ENCODE results near the gene CRAT.

Gene CRAT

DNA sequence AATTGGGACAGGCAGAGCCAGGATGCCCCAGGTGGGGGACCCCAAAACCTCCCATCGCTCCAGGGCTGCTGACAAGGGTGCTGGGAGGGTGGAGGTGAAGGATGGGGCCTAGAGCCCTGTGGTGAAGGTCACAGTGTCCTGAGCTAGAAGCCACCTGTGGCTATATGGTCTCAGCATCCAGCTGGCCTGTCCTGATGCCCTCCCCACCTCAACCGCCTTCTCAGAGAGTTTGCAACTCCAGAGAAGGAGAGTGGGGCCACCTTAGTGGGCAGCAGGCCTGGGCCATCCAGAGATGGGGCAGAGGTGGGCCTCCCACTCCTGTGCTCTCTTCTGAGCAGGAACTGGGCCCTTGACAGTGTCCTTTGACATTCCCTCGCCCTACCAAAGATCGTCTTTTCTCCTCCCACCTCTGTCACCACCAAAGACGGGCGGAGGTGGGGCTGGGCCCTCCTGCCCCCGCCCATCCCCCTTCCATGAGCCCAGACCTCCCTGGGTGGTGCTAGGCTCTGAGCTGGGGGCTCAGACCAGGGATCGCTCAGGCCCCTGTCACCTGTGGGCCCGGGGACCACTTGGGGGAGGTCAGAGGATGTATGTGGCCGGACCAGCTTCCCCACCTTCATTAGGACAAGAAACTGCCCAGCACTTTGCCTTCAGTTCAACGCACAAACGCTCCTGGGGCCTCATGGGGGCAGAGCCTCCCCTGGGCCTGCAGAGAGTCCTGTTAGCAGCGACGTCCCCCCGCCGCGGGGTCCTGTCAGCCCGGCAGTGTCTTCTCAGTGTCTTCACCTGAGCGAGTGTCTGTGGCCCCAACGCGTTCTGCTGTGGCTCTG is 39.7 kb downstream of the CRAT start:
- DNase-seq (ENCODE audit: low read depth), result no peak
- no peak overlapping the region for H3K4me3 ChIP-seq (ENCODE audit: low read depth, low read length)
- TF ChIP-seq, protein P1, sequence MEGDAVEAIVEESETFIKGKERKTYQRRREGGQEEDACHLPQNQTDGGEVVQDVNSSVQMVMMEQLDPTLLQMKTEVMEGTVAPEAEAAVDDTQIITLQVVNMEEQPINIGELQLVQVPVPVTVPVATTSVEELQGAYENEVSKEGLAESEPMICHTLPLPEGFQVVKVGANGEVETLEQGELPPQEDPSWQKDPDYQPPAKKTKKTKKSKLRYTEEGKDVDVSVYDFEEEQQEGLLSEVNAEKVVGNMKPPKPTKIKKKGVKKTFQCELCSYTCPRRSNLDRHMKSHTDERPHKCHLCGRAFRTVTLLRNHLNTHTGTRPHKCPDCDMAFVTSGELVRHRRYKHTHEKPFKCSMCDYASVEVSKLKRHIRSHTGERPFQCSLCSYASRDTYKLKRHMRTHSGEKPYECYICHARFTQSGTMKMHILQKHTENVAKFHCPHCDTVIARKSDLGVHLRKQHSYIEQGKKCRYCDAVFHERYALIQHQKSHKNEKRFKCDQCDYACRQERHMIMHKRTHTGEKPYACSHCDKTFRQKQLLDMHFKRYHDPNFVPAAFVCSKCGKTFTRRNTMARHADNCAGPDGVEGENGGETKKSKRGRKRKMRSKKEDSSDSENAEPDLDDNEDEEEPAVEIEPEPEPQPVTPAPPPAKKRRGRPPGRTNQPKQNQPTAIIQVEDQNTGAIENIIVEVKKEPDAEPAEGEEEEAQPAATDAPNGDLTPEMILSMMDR (IDR thresholded peaks at IDR 0.05; ENCODE audit: insufficient read depth, low read depth, low read length, missing control alignments), result no peak

DNA sequence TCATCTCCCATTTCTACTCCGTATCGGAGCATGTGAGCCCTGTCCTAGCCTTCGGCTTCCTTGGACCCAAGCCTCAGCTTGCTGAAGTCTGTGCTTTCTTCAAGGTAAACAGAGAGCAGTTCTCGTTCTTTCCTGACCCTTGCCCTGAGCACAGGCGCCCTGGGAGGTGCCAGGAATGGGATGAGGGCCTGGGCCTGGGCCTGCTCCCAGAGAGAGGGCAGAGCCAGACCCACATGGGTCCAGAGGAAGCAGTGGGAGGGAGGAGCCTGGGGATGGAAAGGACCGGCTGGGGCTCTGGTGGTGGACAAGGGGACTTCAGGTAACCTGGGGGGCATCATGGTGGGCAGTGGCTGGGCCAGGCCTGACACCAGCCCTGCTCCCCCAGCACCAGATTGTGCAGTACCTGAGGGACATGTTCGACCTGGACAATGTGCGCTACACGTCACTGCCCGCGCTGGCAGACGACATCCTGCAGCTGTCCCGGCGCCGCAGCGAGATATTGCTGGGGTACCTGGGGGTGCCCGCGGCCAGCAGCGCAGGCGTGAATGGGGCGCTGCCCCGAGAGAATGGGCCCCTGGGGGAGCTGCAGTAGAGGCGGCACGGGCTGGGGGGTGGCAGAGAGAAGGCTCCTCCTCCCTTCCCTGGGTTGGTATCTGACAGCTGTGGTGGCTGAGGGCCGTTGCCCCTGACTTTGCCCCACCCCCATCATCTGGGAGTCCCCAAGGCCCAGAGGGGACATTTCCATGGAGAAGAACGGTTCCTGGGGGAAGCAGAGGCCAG is 40.5 kb downstream of the CRAT start:
- H3K4me3 ChIP-seq (ENCODE audit: low read depth, low read length), result no peak overlapping the region
- no peak for DNase-seq (ENCODE audit: low read depth)
- TF ChIP-seq, protein P1 (IDR thresholded peaks at IDR 0.05; ENCODE audit: insufficient read depth, low read depth, low read length, missing control alignments), result no peak

DNA sequence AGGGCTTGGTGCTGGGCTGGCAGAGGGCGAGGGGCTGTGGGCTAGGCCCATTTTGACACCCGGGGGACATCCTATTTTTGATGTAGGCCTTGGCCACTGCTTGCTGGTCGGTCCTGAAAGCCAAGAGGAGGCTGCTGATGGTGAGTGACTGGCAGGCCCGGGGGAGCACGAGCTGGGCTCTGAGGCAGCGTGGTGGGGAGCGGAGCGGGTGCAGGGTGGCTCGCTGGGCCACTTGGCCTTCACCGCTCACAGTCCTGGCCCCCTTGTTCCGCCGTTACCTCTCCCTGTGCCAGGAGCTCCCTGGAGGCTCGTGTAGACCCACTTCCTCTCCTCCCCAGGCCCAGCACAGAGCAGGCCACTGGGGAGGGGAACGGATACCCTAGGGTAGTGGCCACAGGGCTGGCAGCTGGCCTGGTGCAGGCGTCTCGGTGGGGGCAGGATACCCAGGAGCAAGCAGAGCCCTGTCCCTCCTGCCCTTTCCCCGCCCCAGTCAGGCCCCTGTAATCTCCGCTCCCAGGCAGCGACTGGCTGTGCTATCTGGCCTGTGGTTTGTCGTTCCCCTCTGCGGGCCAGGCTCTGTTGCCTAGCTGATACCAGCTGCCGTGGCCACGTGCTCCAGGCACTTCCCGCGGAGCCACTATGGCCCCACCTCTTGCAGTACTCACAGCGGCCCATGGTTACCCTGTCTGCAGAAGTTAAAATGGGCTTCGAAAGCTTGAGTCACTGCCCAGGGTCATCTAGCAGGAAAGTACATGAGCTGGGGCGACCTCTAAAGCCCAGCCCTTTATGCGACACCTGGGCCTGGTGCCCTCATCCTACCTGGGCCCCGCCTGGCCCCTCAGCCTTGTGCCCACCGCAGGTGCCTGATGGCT is 41.4 kb downstream of the CRAT start:
- no peak overlapping the region for H3K4me3 ChIP-seq (ENCODE audit: low read depth, low read length)
- TF ChIP-seq, protein P1 (IDR thresholded peaks at IDR 0.05; ENCODE audit: insufficient read depth, low read depth, low read length, missing control alignments), result no peak

DNA sequence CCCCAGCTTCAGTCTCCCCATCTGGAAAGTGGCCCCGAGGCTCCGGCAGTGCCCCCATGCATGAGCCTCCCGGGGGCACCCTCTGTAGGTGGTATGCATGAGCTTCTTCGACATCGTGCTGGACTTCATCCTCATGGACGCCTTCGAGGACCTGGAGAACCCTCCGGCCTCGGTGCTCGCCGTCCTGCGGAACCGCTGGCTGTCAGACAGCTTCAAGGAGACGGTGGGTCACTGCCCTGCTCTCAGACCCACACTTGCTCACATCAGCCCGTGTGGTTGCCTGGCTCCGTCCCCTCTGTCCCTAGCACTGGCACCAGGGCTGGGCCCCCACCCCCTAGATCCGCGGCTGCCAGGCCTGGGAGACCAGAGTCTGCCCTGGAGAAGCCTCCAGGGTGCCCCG is 42.5 kb downstream of the CRAT start:
- no peak overlapping the region for H3K4me3 ChIP-seq (ENCODE audit: low read depth, low read length)
- TF ChIP-seq, protein P1 (IDR thresholded peaks at IDR 0.05; ENCODE audit: insufficient read depth, low read depth, low read length, missing control alignments), result no peak

More for the DNA sequence above, 41.4 kb downstream of the CRAT start:
- peak; percentile 36 for DNase-seq (ENCODE audit: low read depth)

DNA sequence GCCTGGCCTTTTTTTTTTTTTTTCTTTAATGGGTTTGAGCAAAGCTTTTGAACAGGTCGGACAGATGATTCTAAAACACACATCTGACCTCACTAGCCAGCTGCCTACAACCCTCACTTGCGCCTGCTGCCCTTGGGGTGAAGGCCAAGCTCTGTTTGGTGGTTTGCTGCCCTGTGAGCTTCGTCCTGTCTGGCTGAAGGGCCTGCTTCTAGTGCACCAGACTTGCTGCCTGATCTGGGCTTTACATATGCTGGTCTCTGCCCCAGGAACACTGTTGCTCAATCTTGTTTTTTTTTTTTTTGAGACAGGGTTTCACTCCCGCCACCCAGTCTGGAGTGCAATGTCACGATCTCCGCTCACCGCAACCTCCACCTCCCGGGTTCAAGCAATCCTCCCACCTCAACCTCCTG is 46.1 kb downstream of the CRAT start:
- DNase-seq (ENCODE audit: low read depth), result no peak
- H3K4me3 ChIP-seq (ENCODE audit: low read depth, low read length), result no peak overlapping the region
- TF ChIP-seq, protein P1 (IDR thresholded peaks at IDR 0.05; ENCODE audit: insufficient read depth, low read depth, low read length, missing control alignments), result no peak

More for the DNA sequence above, 42.5 kb downstream of the CRAT start:
- DNase-seq (ENCODE audit: low read depth), result no peak

DNA sequence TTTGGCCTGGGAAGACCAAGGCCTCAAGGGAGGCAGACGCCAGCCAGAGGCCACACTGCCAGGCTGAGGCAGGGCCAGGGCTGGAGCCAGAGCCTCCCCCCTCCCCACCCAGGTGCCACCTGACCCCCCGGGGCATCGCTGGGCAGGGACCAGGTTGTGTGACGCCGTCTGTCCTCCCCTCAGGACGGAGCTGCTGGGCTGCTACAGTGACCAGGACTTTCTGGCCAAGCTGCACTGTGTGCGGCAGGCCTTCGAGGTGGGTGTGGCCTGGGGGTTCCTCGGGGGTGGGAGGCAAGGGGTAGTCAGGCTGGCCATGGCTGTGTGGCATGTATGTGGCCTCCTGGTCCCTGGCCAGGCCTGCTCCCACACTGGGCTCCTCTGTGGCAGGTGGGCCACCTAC is 47.5 kb downstream of the CRAT start:
- TF ChIP-seq, protein P1 (IDR thresholded peaks at IDR 0.05; ENCODE audit: insufficient read depth, low read depth, low read length, missing control alignments), result no peak
- H3K4me3 ChIP-seq (ENCODE audit: low read depth, low read length), result no peak overlapping the region
- no peak for DNase-seq (ENCODE audit: low read depth)

Measured in GM12865 (cell line).